AG09309 (cell line): ENCODE results near the gene CELF4.

ENCODE experiments used
- DNase-seq: peaks from one replicate; pipeline ENCODE4 v3.0.0-alpha.2; 2010; ENCODE audit warnings: low read depth
- H3K4me3 ChIP-seq: 2 replicates; pipeline ENCODE4 v1.5.1; 2011; ENCODE audit warnings: mild to moderate bottlenecking, low read depth, low read length, moderate library complexity; ENCODE audit not compliant: control insufficient read depth
- CTCF ChIP-seq: IDR thresholded peaks from 2 replicates; pipeline ENCODE4 v1.5.1; 2011; ENCODE audit warnings: mild to moderate bottlenecking, low read depth, low read length, inconsistent platforms; ENCODE audit not compliant: insufficient read depth, control insufficient read depth; ENCODE audit errors: missing control alignments

The CELF4 gene

GRCh38 chr18:37443325-37444055 lies 122.1 kb downstream of the CELF4 start:
- no peak for DNase-seq
- H3K4me3 ChIP-seq: no peak overlapping the region
- no peak for TF ChIP-seq CTCF

- no peak for TF ChIP-seq CTCF
- H3K4me3 ChIP-seq: no peak overlapping the region
- DNase-seq: no peak
Measured at GRCh38 chr18:37442477-37442876, 123.1 kb downstream of the CELF4 start.

GRCh38 chr18:37441821-37442220 lies 123.8 kb downstream of the CELF4 start:
- TF ChIP-seq CTCF: no peak
- H3K4me3 ChIP-seq: no peak overlapping the region
- DNase-seq: no peak

GRCh38 chr18:37440206-37440605 lies 125.4 kb downstream of the CELF4 start:
- no peak overlapping the region for H3K4me3 ChIP-seq
- TF ChIP-seq CTCF: no peak
- no peak for DNase-seq

GRCh38 chr18:37438417-37439180 lies 127.0 kb downstream of the CELF4 start:
- no peak for DNase-seq
- H3K4me3 ChIP-seq: no peak overlapping the region
- TF ChIP-seq CTCF: no peak

GRCh38 chr18:37435996-37436395 lies 129.6 kb downstream of the CELF4 start:
- TF ChIP-seq CTCF: no peak
- H3K4me3 ChIP-seq: no peak overlapping the region
- no peak for DNase-seq
